SIG-M5 treated with dmso at 0.1 percent for 504 hours (cell line): ENCODE measurements around the gene OR10G2.
"Not testable (repeated sequence)": the region's sequence is repeated elsewhere in the genome, so short reads cannot be mapped to it uniquely, and the experiment has no call there.

ENCODE experiments used
- DNase-seq: peaks from one replicate; lab custom pipeline; 2025; ENCODE audit not compliant: unreplicated experiment; lab: John Stamatoyannopoulos, UW

The OR10G2 gene

DNA sequence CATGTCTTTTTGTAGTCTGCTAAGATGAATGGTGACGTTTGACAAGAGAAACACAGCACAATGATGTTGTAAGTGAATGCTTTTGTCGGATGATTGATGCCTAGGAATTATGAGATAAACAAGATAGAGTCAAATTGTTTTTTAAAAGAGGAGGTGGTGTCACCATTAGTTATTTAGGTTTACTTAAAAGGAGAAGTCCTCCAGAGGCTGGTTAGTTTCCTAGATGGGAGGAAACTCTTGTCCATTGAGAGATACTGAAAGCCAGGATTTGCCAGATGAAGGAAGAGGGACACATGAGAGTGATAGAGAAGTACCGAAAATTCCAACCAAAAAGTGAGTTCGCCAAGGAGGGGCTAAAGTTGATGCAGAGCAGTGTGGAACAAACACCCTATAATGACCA lies at the start of gene OR10G2:
OR10G2 (minus strand) TSS at position 101 of the 400 bp plus-strand sequence; CDS start at position 3, 98 bp downstream.
- DNase-seq = no peak

DNA sequence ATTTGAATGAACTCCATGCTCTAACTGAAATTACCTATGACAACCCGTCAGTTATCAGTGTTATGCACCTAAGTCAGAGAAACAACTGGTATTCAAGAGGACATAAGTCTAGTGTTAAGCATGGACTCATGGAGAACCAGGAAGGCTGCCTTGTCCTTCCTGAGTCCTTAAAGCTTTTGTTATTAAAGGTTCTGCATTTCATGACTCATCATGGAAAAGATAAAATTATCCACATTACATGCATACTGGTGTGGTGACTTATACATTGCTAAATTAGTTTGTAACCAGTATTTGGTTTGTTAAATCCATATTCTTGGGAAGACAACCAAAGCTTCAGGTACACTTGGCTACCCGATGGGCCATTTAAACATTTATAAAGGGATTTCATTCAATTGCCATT lies 45.3 kb upstream of the OR10G2 start:
- no peak for DNase-seq

DNA sequence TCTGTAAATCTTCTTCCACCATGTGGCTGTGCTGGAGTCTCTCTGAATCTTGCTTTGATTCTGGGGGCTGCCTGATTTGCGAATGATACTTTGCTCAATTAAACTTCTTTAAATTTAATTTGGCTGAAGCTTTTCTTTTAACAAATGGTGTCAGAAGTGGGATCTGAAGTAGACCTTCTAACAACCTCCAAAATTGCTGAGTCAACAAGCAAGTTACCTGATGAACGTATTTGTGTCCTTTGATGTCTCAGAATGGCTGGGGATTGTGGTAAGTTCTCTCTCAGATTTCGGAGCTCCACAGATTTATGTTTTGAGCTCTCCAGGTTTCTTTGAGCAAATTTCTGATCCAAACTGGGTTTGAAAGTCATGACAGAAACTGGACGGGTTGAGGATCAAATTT lies 40.8 kb upstream of the OR10G2 start:
- DNase-seq = no peak

- no peak for DNase-seq
Observed at GRCh38 chr14:21673718-21674117, 39.0 kb upstream of the OR10G2 start, which contains the start of gene OR4E1. Gene OR4E1, minus strand, starts transcription at chr14:21673818. Its CDS starts 2,883 bp downstream, at chr14:21670935.

DNA sequence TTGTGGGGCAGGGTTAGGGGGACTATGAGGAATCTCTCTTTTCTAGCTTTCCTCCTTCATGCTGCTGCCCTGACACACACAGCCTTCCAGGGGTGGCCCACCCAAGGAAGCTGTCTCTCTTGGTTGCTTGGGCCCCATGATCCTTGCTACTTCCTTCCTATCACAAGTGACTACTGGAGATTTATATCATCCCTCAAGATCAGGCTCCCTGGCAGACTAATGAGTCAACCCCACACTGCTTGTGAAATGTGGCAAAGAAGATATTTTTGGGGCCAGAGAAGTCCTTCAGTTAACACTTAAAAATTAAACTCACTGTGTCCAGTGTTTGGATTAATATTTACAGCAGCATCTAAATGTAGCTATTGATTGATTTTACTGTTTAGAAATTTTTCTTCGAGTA lies 37.4 kb upstream of the OR10G2 start:
- no peak for DNase-seq

DNA sequence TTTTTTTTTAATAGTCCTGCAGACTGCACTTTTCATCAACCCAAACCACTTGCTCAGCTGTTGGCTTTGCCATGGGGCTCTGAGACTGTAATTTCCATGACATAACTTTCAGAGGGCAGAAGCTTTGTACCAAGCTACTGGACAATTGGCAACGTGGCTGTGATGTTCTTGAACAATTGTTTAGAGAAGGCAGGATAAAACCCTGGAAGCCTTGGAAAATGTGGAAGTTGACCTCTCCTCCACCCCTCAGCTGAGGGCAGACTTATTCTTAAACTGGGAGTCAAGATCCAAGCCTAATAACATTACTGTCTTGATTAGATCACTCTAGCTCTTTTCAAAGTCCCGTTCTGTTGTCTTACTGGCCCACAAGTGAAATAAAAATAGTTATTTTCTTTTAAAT lies 36.6 kb upstream of the OR10G2 start:
- DNase-seq = no peak

DNA sequence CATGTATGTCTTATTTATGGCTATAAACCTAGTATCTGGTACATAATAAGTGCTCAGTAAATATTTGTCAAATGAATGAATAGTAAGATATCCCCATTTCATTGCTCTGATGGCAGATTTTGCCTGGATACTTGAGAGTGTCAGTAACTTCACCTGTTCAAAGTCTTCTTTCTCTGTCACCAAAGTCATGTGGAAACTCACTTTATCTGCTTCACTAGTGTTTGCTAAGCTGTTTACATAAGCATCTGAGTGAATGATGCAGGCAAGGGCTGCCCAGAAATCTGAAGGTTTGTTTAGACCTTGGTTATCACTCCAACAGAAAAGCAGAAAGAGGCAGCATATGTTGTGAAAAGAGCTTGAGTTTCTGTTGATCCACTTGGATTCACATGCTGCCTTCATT lies 34.5 kb upstream of the OR10G2 start:
- no peak for DNase-seq

- DNase-seq = no peak
Observed at GRCh38 chr14:21668377-21668776, 33.6 kb upstream of the OR10G2 start.

DNA sequence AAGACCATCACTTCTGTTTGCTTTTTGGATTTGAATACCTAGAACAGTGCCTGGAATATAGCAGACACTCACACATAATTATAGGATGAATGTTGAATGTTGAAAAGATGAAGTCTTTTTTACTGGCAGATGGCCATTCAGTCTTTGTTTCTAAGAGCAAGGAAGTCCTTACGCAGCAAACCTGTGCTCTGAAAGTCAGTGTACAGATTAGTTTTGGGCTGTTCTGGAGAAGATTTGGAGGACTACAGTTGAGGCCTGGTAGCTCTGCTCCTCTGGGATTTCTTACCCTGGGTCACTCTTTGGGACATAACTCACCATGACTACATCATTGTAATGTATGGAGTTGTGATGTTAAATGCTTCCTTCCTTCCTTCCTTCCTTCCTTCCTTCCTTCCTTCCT lies 22.2 kb upstream of the OR10G2 start:
- no peak for DNase-seq

DNA sequence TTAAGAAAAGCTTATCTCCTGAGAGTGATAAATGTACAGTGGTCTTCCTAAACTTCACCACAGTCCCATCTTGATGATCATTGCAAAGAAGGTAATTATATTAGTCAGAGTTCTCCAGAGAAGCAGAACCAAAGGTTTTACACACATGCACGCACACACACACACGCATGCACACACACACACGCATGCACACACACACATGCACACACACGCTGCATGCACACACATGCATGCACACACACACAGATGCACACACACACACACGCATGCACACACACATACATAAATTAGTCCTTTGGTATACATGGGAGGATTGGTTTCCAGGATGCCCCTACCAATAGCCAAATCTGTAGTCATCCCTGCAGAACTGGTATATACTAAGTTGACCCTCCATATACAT lies 19.5 kb upstream of the OR10G2 start:
- DNase-seq = no peak

DNA sequence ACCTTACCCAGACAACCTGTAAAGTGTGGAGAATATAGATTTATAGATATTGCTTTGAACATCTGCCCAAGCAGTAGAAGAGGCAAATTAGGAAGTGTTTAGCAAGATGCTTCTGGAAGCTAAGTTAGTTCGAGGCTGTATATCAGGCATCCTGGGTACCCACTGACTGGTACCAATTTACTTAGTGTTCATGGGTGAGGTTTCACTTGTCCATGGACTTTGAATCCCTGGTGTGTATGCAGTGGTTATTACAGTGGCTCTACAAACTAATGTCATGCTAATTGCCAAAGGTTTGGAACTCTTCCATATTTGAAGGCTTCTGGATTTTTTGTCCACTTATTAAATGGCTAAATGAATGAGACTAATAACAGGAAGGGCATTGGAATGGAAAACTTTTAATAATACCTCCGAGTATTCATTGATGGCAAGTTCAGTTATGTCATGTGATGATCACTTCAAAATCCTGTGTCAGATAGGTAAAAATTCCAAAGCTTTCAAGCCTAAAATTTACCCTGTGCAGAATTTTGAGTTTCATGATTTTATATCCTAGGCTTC lies 18.7 kb upstream of the OR10G2 start, which contains the start of gene OR4E2:
OR4E2 (plus strand) TSS at position 505 of the 555 bp plus-strand sequence. CDS start 11,248 bp downstream, outside the sequence.
- DNase-seq = no peak

- no peak for DNase-seq
Observed at GRCh38 chr14:21652209-21652808, 17.6 kb upstream of the OR10G2 start.

GRCh38 chr14:21647380-21647779 lies 12.6 kb upstream of the OR10G2 start:
- no peak for DNase-seq

- no peak for DNase-seq
Observed at GRCh38 chr14:21643407-21643806, 8.7 kb upstream of the OR10G2 start.

- DNase-seq = no peak
Observed at GRCh38 chr14:21642683-21643082, 7.9 kb upstream of the OR10G2 start.

DNA sequence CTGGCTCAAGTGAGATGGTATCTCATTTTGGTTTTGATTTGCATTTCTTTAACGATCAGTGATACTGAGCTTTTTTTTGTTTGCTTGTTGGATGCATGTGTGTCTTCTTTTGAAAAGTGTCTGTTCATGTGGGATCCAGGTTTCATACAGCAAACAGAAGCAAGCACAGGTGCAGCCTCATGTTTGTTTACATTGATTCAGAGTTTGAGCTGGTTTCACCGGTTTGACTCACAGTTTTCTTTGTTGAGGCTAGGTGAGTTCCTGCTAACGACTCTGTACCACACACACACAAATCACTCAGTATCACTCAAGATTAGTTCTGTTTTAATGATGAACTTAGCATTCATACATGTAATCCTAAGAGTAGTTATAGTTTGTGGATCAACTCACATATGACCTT lies 3.7 kb downstream of the OR10G2 start:
- DNase-seq = peak; percentile 33

DNA sequence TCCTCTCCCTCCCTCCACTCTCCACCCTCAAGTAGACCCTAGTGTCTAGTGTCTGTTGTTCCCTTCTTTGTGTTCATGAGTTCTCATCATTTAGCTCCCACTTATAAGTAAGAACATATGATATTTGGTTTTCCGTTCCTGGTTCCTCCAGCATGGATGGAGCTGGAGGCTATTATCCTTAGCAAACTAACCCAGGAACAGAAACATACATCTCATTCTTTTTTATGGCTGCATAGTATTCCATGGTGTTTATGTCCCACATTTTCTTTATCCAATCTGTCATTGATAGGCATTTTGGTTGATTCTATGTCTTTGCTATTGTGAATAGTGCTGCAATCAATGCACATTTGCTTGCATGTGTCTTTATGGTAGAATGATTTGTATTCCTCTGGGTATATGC lies 4.2 kb downstream of the OR10G2 start:
- not testable (repeated sequence) for DNase-seq

- DNase-seq = no peak
Observed at GRCh38 chr14:21626491-21627230, 8.1 kb downstream of the OR10G2 start.

GRCh38 chr14:21617614-21618013 lies 17.1 kb downstream of the OR10G2 start:
- no peak for DNase-seq

GRCh38 chr14:21614240-21614639 lies 20.5 kb downstream of the OR10G2 start:
- no peak for DNase-seq

- DNase-seq = no peak
Observed at GRCh38 chr14:21612324-21612723, 22.4 kb downstream of the OR10G2 start.

DNA sequence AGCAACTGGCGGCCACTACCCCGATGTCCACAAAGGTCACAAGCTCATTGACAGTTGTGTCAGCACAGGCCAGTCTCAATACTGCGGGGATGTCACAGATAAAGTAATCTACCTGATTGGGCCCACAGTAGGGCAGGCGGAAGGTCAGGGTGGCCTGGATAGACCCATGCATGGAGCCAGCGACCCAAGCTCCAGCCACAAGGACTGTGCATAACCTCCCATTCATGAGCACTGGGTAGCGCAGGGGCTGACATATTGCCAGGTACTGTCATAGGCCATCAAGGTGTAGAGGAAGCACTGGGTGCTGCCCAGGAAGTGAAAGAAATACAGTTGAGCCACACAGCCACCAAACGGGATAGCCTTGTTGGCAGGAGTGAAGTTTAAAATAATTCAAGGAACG lies 32.6 kb downstream of the OR10G2 start:
- DNase-seq = not testable (repeated sequence)
